ENCODE results near the gene UBXN10. TPM values are rescaled to one million over a fixed set of nuclear protein-coding genes. Genes with fewer than 3 reads are reported as not detected.

UBXN10 gene
- total RNA-seq, 1 donor from 2014 or later, result 5.0 TPM

DNA sequence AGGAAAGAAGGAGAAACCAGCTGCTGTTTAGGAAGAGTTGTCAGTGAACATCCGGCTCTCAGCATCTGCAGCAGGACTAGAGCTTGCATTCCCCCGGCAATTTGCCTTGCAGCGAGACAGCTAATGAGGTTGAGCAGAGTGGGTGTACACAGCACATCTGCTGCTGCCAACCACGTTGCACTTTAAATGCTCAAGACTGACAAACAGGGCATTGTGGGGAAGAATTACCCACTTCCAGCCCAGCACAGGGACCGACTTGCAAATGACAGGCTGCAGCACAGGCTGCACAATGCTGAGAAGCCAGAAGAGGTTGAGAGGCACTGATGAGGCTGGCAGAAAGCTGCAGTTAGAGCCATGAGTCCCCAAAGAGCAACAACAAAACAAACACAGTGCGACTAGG, 48.0 kb downstream of the UBXN10 start:
- H3K27me3 Mint-ChIP-seq, result peaks cover 4% of the 10 kb centered on the region
- TF ChIP-seq, protein P1, sequence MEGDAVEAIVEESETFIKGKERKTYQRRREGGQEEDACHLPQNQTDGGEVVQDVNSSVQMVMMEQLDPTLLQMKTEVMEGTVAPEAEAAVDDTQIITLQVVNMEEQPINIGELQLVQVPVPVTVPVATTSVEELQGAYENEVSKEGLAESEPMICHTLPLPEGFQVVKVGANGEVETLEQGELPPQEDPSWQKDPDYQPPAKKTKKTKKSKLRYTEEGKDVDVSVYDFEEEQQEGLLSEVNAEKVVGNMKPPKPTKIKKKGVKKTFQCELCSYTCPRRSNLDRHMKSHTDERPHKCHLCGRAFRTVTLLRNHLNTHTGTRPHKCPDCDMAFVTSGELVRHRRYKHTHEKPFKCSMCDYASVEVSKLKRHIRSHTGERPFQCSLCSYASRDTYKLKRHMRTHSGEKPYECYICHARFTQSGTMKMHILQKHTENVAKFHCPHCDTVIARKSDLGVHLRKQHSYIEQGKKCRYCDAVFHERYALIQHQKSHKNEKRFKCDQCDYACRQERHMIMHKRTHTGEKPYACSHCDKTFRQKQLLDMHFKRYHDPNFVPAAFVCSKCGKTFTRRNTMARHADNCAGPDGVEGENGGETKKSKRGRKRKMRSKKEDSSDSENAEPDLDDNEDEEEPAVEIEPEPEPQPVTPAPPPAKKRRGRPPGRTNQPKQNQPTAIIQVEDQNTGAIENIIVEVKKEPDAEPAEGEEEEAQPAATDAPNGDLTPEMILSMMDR (conservative IDR thresholded peaks at IDR 0.05), result no peak
- H3K4me3 Mint-ChIP-seq, result no peak overlapping the region
- DNase-seq (ENCODE audit: extremely low spot score, unreplicated experiment), result no peak
- H3K4me1 Mint-ChIP-seq (ENCODE audit: unreplicated experiment), result peaks cover 21% of the 10 kb centered on the region
- H3K9me3 Mint-ChIP-seq, result no peaks in the 10 kb centered on the region
- H3K36me3 Mint-ChIP-seq, result no peaks in the 10 kb centered on the region
- H3K27ac Mint-ChIP-seq, result no peak overlapping the region

DNA sequence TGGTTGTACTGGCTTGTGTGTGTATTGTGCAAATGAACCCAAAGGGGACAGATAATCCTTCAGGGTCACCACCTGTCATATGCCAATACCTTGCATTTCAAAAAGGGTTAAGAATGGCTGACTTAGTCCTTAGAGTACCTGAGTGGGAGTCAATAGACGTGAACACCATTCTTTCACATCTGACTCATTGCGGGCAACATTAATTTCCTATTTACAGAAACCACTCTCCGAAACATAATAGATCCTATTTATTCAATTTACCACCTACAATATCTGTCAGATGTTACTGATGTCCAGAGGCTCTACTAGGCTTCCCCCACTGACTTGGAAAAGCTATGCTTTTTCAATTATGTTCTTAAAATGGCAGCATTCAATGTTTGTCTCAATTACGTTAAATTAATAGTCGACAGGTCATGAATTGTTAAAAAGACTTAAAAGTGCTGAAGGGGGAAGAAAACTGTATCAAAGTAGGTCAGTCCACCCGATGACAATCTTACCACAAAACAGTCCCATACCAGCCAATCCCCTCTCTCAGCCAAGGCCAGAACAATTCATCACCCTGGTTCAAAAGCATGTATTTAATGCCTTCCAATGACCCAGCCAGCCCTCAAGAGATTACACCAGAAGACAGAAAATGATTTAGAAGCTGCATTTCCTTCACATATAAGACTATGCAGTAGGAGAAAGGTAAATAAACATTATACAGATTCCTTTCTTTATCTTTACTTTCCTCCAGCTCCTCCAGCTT, 49.1 kb downstream of the UBXN10 start:
- H3K4me1 Mint-ChIP-seq (ENCODE audit: unreplicated experiment), result peaks cover 21% of the 10 kb centered on the region
- H3K27ac Mint-ChIP-seq, result no peak overlapping the region
- DNase-seq (ENCODE audit: extremely low spot score, unreplicated experiment), result no peak
- no peak overlapping the region for H3K4me3 Mint-ChIP-seq
- peaks cover 4% of the 10 kb centered on the region for H3K27me3 Mint-ChIP-seq
- TF ChIP-seq, protein P1 (conservative IDR thresholded peaks at IDR 0.05), result no peak
- no peaks in the 10 kb centered on the region for H3K9me3 Mint-ChIP-seq
- no peaks in the 10 kb centered on the region for H3K36me3 Mint-ChIP-seq

DNA sequence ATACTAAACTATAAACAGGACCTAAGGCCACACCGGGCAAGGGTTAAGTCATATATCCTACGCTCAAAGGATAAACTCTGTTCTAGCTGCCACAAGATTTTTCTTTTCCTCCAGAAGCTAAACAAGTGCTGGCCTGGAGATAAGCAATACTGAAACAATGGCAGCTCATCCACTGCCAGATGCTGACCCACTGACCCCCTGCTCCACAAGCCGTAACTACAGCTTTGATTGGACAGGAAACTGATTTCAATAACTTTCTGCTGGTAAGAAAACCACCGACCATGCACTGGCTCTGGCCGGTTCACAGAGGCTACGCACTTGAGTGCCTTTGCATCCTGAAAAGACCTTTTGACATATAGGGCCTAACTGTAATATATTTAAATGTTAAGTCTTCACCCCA, 51.8 kb downstream of the UBXN10 start:
- no peak overlapping the region for H3K27ac Mint-ChIP-seq
- DNase-seq (ENCODE audit: extremely low spot score, unreplicated experiment), result no peak
- H3K4me3 Mint-ChIP-seq, result no peak overlapping the region
- peaks cover 21% of the 10 kb centered on the region for H3K4me1 Mint-ChIP-seq (ENCODE audit: unreplicated experiment)
- H3K27me3 Mint-ChIP-seq, result peaks cover 25% of the 10 kb centered on the region
- H3K36me3 Mint-ChIP-seq, result no peaks in the 10 kb centered on the region
- TF ChIP-seq, protein P1 (conservative IDR thresholded peaks at IDR 0.05), result no peak
- H3K9me3 Mint-ChIP-seq, result no peaks in the 10 kb centered on the region

DNA sequence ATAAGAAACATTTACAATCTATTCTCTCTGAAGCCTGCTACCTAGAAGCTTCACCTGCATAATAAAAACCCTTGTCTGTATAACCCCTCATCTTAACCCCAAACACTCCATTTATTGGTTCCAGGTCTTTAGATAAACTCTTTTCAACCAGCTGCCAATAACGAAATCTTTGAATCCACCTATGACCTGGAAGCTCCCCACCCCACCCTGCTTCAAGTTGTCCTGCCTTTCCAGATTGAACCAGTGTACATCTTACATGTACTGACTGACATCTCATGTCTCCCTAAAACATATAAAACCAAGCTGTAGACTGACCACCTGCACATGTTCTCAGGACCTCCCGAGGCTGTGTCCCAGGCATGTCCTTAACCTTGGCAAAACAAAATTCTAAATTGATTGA, 54.1 kb downstream of the UBXN10 start:
- no peak overlapping the region for H3K4me3 Mint-ChIP-seq
- TF ChIP-seq, protein P1 (conservative IDR thresholded peaks at IDR 0.05), result no peak
- no peak for DNase-seq (ENCODE audit: extremely low spot score, unreplicated experiment)
- H3K36me3 Mint-ChIP-seq, result no peaks in the 10 kb centered on the region
- no peak overlapping the region for H3K27ac Mint-ChIP-seq
- H3K27me3 Mint-ChIP-seq, result peaks cover 23% of the 10 kb centered on the region
- no peaks in the 10 kb centered on the region for H3K9me3 Mint-ChIP-seq
- H3K4me1 Mint-ChIP-seq (ENCODE audit: unreplicated experiment), result peaks cover 7% of the 10 kb centered on the region

DNA sequence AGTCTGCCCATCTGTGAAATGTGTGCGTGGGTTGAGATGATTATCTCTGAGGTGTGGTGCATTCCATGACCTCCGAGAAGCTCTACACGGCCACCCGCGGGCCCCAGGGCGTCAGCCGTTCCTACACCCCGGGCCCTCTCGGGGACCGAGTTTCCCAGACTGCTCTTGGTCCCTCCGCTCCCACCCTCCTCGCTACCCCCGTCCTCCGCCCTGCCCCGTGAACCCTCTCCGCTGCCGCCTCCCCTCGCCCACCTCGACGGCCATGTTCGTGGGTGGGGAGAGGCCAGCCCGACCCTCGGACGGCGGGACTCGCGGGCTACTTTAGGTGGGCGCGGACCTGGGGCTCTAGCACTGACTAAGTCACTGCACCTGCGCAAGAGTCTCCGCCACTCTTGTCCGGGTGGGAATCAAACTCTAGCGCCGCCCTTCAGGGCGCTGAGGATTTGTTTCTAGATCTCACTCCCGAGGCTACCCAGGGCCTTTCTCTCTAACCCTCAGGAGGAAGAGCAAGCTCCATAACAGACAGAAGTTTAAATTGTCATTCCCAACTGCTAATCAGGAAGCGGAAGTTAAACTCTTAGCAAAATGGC, 57.1 kb downstream of the UBXN10 start:
- Mint-ChIP-seq H3K27ac (no peak overlapping the region), H3K4me3 (no peak overlapping the region), H3K9me3 (no peaks in the 10 kb centered on the region), H3K27me3 (peaks cover 37% of the 10 kb centered on the region), H3K36me3 (no peaks in the 10 kb centered on the region), H3K4me1 (ENCODE audit: unreplicated experiment) (no peaks in the 10 kb centered on the region)
- TF ChIP-seq, protein P1 (conservative IDR thresholded peaks at IDR 0.05), result no peak
- DNase-seq (ENCODE audit: extremely low spot score, unreplicated experiment), result no peak

Other genes starting within 250 kb of the UBXN10 start
- gene PLA2G2A, start 206.5 kb upstream of the UBXN10 start, total RNA-seq (ENCODE audit: low replicate concordance), result 26.1 and 53.2 TPM in 2 replicates
- not detected in 2 replicates for gene PLA2G5, start 115.9 kb upstream of the UBXN10 start, total RNA-seq (ENCODE audit: low replicate concordance)
- not detected in 2 replicates for gene PLA2G2D, start 66.6 kb upstream of the UBXN10 start, total RNA-seq (ENCODE audit: low replicate concordance)
- gene PLA2G2F, start 46.8 kb upstream of the UBXN10 start, total RNA-seq (ENCODE audit: low replicate concordance), result not detected in 2 replicates
- not detected in 2 replicates for gene PLA2G2C, start 422 bp downstream of the UBXN10 start, total RNA-seq (ENCODE audit: low replicate concordance)
- 1.9 and 2.8 TPM in 2 replicates for gene VWA5B1, start 104.8 kb downstream of the UBXN10 start, total RNA-seq (ENCODE audit: low replicate concordance)

Measured in type B pancreatic cell (in vitro differentiated cells).